Loucy (cell line): ENCODE measurements around the gene MGA.

Source experiments
- EZH2phosphoT487 ChIP-seq: fragments of 200-600 bp; IDR thresholded peaks from 2 replicates; pipeline ENCODE4 v1.6.1; 2018; ENCODE audit warnings: antibody characterized with exemption, mild to moderate bottlenecking, moderate library complexity, borderline replicate concordance
- TF ChIP-seq, protein P1 (sequence below): fragments of 200-600 bp; sonication (generic); conservative IDR thresholded peaks from 2 replicates; pipeline ENCODE4 v1.5.1; 2014; ENCODE audit warnings: mild to moderate bottlenecking, antibody characterized with exemption, low read length

DNA sequence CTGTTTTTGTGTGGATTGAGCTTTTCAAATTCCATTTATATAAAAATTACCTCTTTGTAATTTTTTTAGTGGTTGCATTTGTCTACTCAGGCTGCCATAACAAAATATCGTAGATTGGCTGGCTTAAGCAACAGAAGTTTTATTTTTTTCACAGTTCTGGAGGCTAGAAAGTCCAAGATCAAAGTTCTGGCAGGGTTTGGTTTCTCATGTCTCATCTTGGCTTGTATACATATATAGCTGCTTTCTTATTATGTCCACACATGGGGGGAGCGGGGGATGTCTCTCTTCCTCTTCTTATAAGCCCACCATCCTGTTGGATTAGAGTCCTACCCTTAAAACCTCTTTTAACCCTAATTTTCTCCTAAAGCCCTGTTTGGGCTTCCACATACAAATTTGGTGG is 28.5 kb downstream of the MGA start:
- TF ChIP-seq, protein P1, sequence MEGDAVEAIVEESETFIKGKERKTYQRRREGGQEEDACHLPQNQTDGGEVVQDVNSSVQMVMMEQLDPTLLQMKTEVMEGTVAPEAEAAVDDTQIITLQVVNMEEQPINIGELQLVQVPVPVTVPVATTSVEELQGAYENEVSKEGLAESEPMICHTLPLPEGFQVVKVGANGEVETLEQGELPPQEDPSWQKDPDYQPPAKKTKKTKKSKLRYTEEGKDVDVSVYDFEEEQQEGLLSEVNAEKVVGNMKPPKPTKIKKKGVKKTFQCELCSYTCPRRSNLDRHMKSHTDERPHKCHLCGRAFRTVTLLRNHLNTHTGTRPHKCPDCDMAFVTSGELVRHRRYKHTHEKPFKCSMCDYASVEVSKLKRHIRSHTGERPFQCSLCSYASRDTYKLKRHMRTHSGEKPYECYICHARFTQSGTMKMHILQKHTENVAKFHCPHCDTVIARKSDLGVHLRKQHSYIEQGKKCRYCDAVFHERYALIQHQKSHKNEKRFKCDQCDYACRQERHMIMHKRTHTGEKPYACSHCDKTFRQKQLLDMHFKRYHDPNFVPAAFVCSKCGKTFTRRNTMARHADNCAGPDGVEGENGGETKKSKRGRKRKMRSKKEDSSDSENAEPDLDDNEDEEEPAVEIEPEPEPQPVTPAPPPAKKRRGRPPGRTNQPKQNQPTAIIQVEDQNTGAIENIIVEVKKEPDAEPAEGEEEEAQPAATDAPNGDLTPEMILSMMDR, result no peak
- TF ChIP-seq EZH2phosphoT487, result no peak
